ENCODE results near the gene HRC.
"Not testable (repeated sequence)": the region's sequence is repeated elsewhere in the genome, so short reads cannot be mapped to it uniquely, and the experiment has no call there.

Gene HRC

DNA sequence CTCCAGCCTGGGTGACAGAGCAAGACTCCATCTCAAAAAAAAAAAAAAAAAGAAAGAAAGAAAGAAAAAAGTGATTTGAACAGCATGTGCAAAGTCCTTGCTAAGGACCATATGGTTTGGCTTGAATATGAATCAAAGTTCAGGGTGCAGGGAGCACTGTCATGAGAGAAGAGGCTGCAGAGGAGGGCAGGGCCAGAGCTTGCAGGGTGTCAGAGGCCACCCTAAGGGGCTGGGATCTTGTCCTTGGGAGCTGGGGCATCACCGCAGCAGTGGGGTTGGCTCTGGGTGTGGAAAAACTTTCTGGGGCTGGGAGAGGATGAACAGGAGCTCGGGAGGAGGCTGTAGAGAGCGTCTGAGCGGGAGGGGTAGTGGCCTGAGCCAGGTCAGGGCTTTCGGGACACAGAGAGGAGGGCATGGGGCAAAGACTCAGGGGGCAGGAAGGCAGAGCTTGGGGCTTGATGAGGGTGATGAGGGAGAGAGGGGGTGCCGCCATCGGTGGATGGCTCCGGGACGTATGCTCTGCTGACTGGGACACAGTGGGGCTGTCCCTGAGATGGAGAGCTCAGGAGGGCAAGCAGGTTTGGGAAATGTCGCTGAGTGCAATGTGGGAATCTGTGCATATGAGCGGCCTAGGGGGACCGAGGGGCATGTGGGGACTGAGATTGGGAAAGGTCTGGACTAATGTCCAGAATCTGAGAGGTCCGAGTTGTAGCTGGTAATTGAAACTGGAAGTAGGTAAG, 5.4 kb upstream of the HRC start:
- DNase-seq = no peak

DNA sequence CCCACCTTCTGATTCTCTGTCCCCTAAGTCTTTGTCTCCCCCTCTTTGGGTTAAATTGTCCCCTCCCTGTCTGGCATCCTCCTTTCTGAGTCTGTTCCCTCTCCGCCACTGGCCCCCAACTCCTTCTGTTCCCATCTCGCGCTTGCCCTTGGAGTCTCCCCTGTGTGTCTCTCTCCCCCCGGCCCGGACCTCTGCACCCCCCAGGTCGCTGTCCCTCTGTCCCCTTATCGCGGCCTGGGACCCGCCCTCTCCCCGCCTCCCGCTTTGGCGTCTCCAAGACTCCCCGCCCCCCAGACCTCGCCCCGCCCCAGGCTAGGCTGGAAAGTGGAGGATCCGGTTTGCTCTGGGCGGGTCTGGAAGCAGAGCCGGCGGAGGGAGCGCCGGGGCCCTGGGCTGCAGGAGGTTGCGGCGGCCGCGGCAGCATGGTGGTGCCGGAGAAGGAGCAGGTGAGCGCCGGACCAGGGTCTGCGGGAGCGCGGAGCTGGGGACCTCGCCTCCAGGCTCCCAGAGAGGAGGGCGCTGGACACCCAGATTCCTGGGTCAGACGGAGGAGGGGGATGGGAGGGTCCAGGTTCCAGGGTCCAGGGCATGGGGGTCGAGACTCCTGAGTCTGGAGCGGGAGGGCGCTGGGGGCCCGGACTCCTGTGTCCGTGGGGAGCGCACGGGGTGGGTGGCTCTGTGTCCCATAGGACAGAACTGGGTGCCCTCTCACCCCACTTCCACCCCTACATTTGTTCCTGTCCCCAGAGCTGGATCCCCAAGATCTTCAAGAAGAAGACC, 2.4 kb upstream of the HRC start, which contains the start of gene TRPM4:
TRPM4 (plus strand) TSS at position 348 of the 780 bp plus-strand sequence; CDS start at position 423, 75 bp downstream.
- DNase-seq = peak; percentile 67

DNA sequence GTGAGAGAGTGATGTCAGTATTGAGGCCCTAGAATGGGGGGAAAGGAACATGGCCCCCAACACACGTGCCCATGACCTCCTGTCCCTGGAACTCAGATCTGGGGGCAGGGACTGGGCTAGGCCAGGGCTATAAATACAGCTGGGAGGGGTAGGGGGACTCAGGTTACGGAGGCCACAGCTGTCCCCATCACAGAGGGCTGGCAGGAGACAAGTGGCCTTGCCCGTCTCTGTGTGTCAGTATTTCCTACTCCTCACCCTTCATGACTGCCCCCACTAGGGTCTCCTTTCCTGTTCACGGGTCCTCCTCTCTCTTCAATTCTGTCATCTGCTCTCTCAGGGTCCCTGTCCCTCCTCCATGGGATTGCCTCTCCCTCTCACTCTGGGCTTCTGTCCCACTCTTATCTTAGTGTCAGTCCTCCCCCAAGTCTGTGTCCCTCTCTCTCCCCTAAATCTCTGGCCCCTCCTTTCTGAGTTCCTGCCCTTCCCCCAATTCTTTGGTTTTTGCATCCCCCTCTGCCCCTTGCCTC, 687 bp upstream of the HRC start:
- no peak for DNase-seq

DNA sequence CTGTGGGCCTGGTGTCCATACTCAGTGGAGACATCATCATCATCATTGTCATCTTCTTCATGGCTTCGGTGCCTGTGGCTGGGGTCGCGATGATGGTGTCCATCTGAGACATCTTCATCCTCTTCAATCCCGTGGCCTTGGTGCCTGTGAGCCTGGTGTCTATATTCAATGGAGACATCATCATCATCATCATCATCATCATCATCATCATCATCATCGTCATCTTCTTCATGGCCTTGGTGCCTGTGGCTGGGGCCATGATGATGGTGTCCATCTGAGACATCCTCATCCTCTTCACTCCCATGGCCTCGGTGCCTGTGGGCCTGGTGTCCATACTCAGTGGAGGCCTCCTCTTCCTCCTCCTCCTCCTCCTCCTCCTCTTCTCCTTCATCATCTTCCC, 917 bp downstream of the HRC start:
- DNase-seq = no peak

DNA sequence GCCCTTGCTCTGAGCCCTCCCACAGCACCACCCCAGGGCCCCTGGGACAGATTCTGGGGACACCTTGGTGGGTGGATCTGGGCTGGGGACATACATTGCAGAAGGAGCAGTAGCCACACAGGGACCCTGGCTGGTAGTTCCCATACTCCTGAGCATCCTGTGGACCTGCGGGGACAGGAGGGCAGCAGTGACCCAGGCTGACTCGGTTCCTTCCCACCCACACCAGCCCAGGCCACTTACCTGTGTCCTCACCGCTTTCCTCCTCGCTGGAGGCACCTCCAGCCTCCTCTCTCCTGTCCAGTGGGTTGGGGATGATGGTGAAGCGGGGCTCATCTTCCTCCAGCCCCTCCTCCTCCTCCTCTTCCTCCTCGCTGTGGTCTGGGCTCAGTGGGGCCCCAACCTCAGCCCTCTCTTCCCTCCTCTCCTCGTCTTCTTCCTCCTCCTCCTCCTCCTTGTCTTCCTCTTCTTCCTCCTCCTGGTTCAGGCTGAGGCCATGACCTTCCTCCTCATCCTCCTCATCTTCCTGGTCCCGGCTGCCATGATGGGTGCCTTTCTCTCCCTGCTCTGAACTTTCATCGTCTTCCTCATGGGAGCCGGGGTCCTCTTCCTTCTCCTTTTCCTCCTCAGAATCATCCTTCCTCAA, 1.9 kb downstream of the HRC start:
- DNase-seq = no peak

DNA sequence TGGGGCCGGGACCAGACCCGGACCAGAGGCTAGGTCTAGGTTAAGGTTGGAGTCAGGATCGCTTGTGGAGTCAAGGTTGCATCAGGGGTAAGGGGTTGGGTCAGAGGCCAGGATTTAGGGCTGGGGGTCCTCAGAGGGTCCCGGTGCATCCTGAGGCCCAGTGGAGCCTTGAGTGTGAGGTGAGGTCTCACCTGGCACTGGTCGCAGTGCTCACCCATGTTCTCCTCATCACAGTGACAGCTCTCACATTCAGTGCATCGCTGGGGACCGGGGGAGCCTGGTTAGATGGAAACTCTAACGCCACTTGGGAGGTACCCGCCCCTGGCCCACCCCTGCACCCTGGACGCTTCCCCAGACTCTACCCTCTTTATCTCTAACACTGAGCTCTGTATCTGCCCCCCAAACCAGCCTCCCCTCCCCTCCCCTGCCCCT, 3.1 kb downstream of the HRC start:
- DNase-seq = no peak

DNA sequence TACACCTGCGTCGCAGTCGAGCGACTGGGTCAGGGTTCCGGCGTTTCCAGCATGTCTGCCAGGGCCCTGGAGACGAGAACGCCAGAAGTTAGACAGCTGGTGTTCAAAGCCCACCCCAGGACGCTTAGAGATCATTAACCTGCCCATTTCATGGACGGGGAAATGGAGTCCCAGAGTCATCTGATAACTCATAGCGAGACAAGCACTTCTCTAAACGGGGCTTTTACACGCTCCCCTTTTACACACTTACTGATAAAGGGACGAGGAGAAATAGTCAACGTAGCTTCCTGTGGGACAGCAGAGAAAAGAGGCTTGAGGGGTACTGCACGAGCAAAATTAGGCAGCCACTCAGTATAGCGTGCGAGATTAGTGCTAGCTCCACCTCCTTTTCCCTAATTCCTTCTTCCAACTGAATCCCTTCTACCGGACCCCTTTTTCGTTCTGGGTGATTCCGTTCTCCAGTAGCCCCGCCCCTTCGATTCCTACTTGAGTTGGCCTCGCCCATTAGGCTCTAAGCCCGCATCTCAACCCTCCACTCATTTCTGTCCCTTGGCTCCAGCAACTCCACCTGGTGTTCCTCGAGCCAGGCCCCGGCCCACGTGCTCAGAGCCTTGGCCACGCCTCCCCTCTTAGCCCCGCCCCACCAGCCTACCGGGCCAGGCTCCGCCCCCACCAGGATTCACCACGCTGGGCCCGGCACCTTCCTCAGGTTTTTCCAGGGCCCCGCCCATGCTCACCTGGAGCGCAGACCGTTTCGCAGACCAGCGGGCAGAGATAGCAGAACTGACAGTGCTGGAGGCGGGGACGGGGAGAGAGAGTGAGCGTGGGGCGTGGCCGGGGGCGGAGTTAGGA, 3.7 kb downstream of the HRC start:
- DNase-seq = peak; percentile 80

DNA sequence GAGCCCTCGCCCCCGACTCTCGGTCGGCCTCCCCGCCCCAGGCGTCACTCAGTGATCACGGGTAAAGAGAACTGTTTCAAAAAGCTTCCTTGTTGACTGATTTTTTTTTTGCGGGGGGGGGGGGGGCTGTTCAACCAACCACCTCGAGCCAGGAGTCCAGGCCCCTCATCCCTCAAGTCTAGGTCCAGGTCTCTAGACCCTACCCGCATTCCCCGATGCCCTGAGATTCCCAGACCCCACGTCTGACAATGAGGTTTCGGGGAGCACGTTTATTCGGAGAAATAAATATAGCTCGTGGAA, 4.3 kb downstream of the HRC start:
- no peak for DNase-seq

DNA sequence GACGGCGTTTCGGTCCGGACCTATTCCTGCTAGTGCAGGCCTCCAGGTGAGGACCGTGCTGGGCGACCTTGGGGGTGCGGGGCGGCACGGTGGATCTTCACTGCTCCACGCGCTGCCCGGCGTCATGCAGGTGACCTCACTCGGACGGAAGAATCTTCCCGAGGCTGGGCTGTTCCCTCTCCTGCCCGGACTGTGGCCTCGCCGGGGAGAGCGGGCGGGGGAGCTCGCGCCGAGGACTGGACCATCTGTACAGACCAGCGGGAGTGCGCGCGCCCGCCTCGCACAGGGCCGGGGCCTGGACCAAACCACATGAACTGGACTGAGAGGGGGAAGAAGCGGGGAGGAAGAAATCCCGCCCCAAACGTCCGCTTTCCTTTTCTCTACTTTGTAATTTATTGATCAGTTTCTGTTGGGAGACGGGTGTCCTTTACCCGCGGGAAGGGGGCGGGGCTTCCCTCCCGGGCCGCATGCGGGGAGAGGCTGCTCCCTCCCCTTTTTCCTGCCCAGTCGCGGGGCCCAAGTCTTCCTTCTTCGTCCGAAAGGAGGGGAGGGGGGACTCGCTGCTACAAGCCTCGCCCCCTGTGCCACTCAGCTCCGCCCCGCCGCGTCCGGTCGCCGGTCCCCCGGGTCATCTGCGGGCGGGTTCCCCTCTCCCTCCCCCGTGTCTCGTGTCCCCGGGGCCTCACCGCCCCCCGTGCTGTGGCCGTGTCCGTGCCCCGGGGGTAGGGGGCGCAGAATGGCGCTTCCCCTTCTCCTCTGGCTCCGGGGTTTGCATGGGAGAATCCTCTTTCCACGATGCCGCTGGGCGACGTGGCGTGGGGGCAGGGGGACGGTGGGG, 4.9 kb downstream of the HRC start:
- peak; percentile 82 for DNase-seq

DNA sequence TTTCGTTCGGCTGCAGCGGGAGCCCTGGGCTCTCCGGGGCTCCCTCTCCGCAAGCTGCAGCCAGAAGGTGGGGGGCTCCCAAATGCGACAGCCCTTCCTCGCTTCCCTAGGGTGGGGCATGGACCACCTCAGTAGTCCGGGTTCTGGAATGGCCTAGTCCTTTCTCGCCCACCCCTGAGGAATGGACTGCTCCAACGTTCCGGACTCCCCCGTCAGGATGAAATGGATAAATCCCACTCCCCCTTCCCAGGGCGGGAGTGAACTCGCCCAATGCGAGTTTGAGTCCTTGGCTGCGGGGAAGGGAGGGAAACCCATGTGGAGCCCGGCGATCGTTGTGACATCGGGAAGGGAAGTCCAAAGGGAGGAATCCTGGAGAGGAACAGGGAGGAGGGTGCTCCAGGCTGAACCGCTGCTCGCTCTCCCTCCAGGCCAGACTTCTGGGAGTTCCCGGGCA, 5.5 kb downstream of the HRC start:
- peak; percentile 34 for DNase-seq

DNA sequence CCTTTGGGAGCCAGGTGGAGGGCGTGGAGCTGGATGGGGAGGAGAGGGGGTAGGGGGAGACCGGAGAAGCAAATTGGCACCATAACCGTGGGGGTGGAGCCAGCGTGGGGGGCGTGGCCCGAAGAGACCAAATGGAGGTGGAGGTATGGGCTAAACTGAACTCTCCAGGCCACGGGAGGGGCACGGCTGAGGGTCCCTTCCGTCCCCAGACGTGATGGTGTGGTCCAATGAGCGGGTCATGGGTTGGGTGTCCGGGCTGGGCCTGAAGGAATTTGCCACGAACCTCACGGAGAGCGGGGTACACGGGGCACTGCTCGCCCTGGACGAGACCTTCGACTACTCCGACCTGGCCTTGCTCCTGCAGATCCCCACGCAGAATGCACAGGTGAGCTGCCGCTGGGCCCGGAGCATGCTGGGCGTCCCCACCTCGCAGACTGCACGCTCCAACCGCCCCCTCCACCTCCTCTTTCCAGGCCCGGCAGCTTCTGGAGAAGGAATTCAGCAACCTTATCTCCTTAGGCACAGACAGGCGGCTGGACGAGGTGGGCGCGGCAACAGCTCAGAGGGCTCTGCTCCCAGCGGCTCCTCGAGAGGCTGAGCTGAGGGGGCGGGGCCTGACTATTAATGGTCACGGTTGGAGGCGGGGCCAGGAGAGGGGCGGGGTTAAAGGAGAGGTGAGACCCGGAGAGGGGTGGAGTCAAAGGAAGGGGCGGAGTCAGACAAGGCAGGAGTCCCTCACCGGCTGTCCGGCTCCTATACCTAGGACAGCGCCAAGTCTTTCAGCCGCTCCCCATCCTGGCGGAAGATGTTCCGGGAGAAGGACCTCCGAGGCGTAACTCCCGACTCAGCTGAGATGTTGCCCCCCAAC, 6.2 kb downstream of the HRC start:
- DNase-seq = peak; percentile 92

DNA sequence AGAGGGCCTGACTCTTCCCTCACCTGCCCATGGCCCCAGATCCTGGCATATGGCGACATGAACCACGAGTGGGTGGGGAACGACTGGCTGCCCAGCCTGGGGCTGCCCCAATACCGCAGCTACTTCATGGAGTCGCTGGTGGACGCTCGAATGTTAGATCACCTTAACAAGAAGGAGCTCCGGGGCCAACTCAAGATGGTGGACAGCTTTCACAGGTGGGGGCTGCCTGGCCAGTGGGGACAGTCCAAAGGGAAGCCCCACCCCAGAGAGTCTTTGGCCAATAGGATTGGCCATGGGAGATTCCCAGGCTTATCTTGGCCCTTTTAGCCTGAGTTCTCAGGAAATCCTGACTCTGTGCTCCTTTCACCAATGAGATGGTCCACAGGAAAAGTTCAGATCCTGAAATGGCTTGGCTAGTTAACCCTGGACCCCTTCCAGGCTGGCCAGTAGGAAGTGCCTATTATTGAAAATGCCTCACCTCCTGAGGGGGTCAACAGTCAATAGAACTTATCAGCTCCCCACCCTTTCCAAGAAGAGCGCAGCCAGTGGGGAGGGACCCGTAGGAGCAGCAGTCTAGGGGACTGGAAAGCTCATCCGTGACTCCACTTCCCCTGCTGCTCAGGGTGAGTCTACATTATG, 7.0 kb downstream of the HRC start:
- DNase-seq = no peak

DNA sequence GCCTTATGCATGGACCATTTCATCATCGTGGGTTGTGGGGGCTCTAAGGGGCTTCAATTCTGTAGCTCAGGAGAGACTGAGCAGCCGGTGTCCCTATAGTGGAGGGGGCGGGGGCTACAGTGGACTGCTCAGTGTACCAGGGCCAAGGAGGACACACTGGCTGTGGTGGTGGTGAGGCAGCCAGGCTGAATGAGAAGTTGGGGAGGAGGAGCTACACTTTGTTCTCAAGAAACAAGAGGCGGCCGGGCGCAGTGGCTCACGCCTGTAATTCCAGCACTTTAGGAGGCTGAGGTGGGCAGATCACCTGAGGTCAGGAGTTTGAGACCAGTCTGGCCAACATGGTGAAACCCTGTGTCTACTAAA, 8.8 kb downstream of the HRC start:
- DNase-seq = not testable (repeated sequence)

DNA sequence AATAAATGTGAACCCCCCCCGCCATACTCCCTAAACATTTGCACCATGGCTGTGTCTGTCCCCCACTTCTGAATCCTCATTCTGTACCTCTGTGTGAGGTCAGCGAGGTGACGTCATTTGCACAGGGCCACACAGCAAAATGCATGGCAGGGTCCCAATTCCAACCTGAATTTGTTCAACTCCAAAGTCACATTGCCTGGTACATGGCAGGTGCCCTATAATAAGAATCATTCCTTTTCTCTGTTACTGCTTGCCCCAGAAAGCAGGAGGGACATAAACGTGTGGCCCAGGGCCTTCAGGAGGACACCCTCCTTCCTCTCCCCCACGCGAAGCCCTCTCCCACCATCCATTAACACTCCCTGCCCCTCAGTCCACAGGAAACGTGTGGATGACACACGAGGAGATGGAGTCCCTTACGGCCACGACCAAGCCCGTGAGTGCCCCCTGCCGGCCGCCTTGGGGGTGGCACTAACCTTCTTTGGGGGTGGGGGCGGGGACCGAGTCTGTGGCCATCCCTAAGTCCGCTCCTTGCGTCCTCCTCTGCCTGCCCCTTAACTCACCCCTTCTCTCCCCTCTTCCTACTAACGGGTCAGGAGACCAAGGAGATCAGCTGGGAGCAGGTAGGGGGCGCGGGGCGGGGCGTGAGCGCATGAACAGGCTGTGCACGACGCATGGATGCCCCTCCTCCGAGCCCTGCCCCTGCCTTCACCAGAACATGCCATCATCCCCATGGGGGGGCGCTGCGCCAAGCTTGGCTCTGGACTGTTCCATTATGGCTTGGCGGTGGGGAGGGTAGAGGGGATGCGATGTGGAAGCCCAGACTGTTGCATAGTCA, 9.4 kb downstream of the HRC start:
- peak; percentile 73 for DNase-seq

DNA sequence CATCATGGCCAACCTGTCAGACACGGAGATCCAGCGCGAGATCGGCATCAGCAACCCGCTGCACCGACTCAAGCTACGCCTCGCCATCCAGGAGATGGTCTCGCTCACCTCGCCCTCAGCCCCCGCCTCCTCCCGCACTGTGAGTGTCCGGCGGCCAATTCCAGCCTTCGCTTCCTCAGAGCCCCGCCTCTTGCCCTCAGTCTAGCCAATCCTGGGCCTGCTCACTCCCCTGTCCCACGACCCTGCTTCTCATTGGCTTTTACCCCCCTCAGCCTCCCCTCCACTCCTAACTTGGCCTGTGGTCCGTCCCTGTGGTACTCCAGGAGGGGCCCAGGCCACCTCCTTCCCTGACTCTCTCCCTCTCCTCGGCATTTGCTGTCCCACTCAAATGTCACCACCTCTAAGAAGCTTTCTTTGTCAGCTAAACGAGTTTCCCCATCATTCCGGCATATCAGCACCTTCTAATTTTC, 12.3 kb downstream of the HRC start:
- DNase-seq = no peak

DNA sequence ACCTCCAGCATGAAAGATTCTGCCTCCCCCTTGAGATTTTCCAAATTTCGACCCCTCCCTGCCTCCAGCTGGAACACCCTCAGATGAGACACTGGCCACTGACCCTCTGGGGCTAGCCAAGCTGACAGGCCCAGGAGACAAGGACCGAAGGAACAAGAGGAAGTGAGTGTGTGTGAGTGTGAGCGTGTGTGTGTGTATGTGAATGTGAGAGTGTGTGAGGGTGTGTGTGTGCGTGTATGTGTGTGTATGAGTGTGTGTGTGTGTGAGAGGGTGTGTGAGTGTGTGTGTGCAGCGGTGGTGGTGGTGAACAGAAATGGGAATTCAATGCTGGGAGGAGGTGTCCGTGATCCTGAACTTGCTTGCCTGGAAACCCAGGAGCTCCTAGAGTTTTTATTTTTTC, 13.8 kb downstream of the HRC start:
- DNase-seq = no peak

DNA sequence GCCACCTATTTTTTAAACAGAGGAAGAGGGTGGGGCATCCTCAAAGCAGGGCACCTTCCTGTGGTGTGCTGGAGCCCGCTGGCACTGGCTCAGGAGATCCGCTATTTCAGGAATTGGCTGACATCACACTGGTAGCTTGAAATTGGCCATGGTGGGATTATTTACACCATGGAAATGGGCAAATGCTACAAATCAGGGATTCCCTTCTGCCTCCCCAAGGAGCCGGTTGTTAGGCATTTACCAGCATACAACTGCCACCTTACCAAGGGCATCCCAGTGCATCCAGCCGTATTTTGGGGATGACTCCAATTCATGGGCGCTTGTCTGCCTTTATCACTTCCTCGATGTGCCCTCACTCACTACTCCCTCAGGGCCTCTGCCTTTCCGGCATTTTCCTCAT, 14.2 kb downstream of the HRC start:
- DNase-seq = no peak

DNA sequence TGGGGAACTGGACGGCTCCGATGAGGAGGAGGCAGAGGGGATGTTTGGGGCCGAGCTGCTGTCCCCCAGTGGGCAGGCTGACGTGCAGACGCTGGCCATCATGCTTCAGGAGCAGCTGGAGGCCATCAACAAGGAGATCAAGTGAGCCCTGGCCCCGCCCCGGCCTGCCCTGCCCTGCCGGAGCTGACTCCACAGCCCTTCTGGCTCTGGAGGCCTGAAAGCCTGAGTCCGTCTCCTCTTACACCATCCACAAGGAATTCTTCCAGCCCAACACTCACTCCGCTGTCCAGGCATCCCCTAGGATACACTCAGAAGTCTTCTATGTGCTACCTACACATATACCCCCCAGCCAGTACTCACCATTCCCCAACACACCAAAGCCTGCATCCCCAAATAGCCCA, 18.4 kb downstream of the HRC start:
- no peak for DNase-seq

DNA sequence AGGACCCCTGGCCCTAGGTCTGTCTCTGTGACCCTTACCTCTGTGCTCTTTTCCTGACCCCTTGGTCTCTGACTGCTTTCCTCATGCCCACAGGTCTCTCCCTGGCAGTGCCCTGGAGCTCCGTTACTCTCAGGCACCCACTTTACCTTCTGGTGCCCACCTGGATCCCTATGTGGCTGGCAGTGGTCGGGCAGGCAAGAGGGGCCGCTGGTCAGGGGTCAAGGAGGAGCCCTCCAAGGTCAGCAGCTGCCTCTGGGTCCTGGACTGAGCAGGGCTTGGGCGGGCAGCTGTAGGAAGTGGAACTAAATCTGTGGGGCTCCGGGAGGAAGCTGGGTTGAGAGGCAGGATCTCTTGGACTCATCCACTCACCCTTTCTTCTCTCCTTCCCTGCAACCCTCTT, 19.5 kb downstream of the HRC start:
- DNase-seq = no peak

All from RPMI8226 (cell line).